Skin epidermis (tissue), 12 donors: ENCODE measurements around the gene SLC47A1.

Experiments
- H3K27ac ChIP-seq, 21 experiments: fragments of 200-600 bp; sonication (generic) in 11 of 21; one replicate each; pipeline ENCODE4 v1.5.0; 2020; ENCODE audit warnings: mild to moderate bottlenecking in 3 of 21, inconsistent platforms in 2 of 21, moderate library complexity in 2 of 21
- H3K4me3 ChIP-seq, 7 experiments: fragments of 200-600 bp; sonication (generic) in 2 of 7; one replicate each; pipeline ENCODE4 v1.5.0; 2020; ENCODE audit warnings: inconsistent platforms in 2 of 7, mild to moderate bottlenecking in 2 of 7, moderate library complexity in 1 of 7

Gene SLC47A1

GRCh38 chr17:19551165-19551564, 17.5 kb downstream of the SLC47A1 start:
- no peak overlapping the region for H3K4me3 ChIP-seq
- no peak overlapping the region for H3K27ac ChIP-seq

GRCh38 chr17:19551591-19552148, 18.0 kb downstream of the SLC47A1 start:
- Histone ChIP-seq H3K4me3 (no peak overlapping the region), H3K27ac (no peak overlapping the region)

- Histone ChIP-seq H3K27ac (no peak overlapping the region), H3K4me3 (no peak overlapping the region)
Measured at GRCh38 chr17:19553036-19553435, 19.4 kb downstream of the SLC47A1 start.

DNA sequence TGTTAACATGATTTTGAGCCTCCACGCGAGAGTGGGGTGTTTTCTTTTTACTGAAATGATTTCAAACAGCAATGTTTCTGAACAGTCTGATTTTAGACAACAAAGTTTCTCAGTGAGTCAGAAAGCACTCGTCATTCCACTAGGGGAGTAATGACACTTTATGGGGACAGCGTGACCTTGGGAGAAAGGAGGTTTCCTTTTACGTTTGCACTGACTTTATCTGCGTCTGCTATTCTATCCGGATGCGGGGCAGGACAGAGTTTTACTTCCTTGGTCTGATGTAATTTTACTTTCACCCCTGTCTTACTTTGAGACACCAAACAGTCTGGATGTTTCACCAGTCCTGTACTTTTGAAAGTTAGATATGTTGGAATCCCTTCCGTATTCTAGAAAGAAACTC, 20.7 kb downstream of the SLC47A1 start:
- Histone ChIP-seq H3K27ac (no peak overlapping the region), H3K4me3 (no peak overlapping the region)

DNA sequence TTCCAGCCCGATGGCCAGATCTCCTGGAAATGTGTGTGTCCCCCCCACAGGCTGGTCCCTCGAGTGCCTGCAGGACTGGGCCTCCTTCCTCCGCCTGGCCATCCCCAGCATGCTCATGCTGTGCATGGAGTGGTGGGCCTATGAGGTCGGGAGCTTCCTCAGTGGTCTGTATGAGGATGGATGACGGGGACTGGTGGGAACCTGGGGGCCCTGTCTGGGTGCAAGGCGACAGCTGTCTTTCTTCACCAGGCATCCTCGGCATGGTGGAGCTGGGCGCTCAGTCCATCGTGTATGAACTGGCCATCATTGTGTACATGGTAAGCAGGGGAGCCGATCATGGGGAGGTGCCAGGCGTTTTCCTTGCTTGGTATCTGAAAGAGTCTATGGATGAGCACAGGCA, 22.1 kb downstream of the SLC47A1 start:
- H3K27ac ChIP-seq: no peak overlapping the region
- H3K4me3 ChIP-seq: no peak overlapping the region

- Histone ChIP-seq H3K4me3 (no peak overlapping the region), H3K27ac (peak overlapping the region in 6 of 21 experiments; percentile 26 to 61 (median 47))
Measured at GRCh38 chr17:19558946-19559345, 25.3 kb downstream of the SLC47A1 start.

DNA sequence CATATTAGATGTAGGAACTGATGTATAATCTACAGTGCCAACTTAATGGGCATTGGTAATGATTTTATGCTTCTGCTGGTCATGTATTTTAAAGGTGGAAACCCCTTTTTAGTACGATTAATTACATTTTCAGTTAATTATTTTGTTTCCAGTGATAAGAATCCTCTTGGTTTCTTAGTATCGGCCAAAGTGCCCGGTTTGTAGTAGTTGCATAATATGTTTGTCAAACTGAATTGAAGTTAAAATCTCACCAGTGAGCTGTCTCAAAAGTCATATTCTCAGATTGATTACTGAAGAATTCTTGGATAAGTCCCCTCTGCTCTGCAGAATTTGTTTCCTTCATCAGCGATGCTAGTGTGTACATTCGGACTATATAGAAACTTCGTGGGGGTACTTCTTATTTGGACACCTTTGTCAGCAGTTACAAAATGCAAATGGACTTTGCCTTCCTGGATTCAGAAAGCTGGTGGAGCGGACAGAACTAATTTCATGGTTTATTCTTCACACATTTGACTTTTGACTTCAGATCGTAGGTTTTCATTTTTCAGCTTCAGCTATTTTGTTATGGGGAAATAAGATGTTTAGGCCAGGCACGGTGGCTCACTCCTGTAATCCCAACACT, 28.2 kb downstream of the SLC47A1 start:
- no peak overlapping the region for H3K27ac ChIP-seq
- no peak overlapping the region for H3K4me3 ChIP-seq

GRCh38 chr17:19565817-19566575, 32.3 kb downstream of the SLC47A1 start:
- no peak overlapping the region for H3K4me3 ChIP-seq
- no peak overlapping the region for H3K27ac ChIP-seq

- H3K4me3 ChIP-seq: no peak overlapping the region
- no peak overlapping the region for H3K27ac ChIP-seq
Measured at GRCh38 chr17:19567216-19568015, 33.8 kb downstream of the SLC47A1 start.

DNA sequence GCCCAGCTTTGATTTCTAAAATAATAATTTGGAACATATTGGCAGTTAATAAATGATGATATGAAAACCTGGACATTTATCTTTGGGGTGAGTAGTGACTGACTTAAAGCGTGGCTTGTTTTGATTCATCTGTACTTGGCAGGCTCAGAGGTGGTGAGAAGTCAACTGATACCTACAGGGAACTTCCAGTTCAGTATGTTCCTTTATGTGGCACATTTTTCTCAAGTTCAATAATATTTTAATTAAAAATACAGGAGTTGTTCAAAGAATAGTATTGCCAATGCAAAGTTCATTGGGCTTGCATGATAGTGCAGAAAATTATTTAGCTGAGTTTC, 34.3 kb downstream of the SLC47A1 start:
- no peak overlapping the region for H3K27ac ChIP-seq

GRCh38 chr17:19569785-19570543, 36.3 kb downstream of the SLC47A1 start:
- Histone ChIP-seq H3K4me3 (no peak overlapping the region), H3K27ac (no peak overlapping the region)

More for the DNA sequence above, 34.3 kb downstream of the SLC47A1 start:
- H3K4me3 ChIP-seq: no peak overlapping the region

- H3K27ac ChIP-seq: no peak overlapping the region
- H3K4me3 ChIP-seq: no peak overlapping the region
Measured at GRCh38 chr17:19570544-19571062, 36.9 kb downstream of the SLC47A1 start.

GRCh38 chr17:19573075-19573474, 39.4 kb downstream of the SLC47A1 start:
- H3K4me3 ChIP-seq: no peak overlapping the region
- no peak overlapping the region for H3K27ac ChIP-seq

GRCh38 chr17:19574956-19575355, 41.3 kb downstream of the SLC47A1 start:
- Histone ChIP-seq H3K27ac (no peak overlapping the region), H3K4me3 (no peak overlapping the region)

GRCh38 chr17:19578545-19578944, 44.9 kb downstream of the SLC47A1 start:
- Histone ChIP-seq H3K27ac (no peak overlapping the region), H3K4me3 (no peak overlapping the region)

DNA sequence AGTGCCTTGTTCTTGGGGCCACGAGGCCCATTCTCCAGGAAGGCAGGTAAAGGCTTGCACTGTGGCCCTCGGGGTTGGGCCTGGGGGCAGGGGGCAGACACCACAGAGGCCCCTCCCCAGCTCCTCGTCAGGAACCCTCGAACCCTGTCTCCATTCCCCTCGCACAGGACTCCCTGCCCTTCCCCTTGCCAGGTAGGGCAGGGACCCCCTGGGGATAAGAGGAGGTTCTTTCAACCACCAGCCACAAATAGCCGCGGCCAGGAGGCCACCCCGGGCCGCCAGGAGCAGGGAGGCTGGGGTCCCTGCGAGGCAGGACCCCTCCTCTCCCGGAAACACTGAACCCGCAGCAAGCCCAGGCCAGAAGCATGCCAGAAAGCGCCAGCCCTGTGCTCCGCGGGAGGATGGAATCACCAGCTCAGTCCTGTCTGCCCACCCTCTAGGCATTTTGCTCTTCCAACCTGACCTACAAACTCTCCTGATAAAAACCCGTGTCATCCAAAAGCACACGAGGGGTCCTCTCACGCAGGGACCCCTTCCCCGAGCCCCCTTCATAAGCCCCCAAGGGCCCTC, 45.6 kb downstream of the SLC47A1 start:
- Histone ChIP-seq H3K27ac (peak overlapping the region in 7 of 21 experiments; percentile 8 to 78 (median 40)), H3K4me3 (peak overlapping the region in 5 of 7 experiments; percentile 4 to 47 (median 20))

DNA sequence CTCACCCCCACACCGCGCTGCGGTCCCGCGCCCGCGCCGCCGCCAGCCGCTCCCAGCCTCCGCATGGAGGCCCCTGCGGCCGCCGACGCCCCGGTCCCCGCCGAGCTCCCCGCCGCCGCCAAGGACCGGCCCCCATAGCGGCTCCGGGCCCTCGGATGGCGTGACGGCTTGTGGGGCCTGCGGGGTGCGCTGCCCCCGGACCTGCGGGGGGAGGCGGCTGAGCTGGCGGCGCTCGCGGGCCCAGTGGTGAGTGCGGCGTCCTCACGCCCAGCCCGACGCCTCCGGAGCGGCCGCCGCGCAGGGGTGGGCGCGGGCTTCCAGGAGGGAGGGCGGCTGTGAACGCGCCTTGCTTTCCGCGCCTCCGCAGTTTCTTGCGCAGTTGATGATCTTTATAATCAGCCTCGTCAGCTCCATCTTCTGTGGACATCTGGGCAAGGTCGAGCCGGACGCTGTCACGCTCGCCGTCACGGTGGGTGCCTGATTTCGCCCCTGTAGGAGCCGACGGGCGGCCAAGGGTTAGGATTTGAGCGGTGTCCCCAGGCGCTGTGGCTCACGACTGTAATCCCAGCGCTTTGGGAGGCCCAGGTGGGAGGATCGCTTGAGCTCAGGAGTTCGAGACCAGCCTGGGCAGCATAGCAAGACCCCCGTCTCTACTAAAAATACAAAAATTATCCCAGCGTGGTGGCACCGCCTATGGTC, 46.4 kb downstream of the SLC47A1 start:
- H3K27ac ChIP-seq: peak overlapping the region in 8 of 21 experiments; percentile 8 to 78 (median 40)
- H3K4me3 ChIP-seq: peak overlapping the region; percentile 3 to 47 (median 20)

- H3K4me3 ChIP-seq: peak overlapping the region in 4 of 7 experiments; percentile 3 to 47 (median 32)
Measured at GRCh38 chr17:19580566-19580920, 46.9 kb downstream of the SLC47A1 start.

More at GRCh38 chr17:19580566-19580920, 46.9 kb downstream of the SLC47A1 start:
- H3K27ac ChIP-seq: peak overlapping the region in 2 of 21 experiments; percentile 26 to 73
